IMR-90 (cell line): ENCODE data around the gene ABITRAM. TPM values are rescaled to one million over a fixed set of nuclear protein-coding genes. Genes with fewer than 3 reads are reported as not detected.

Experiments used
- ATAC-seq: fragments of 200-7000 bp; cut with Tn5 transposase; 2 replicates; pipeline ENCODE4 v1.9.1; 2020; ENCODE audit warnings: low read depth, mild to moderate bottlenecking, moderate library complexity
- BruUV-seq: library from RNA; stranded (reverse); fragments of 400-500 nt; replicated peaks from 2 replicates; lab custom pipeline; 2021; lab: Mats Ljungman, UMichigan
- CTCF ChIA-PET: fragments of 300-600 bp; formaldehyde crosslinking; extraction: SDS; loops from one replicate; lab custom pipeline; 2021; ENCODE audit warnings: antibody characterized with exemption; lab: Yijun Ruan, JAX
- POLR2A ChIA-PET: fragments of 300-600 bp; sonication (Branson Sonifier 250); formaldehyde crosslinking; loops from one replicate; lab custom pipeline; 2022; ENCODE audit warnings: antibody characterized with exemption; ENCODE audit not compliant: unreplicated experiment; lab: Charles Lee
- DNase-seq: peaks from one replicate; pipeline ENCODE4 v3.0.0; 2013
- H2AFZ ChIP-seq: replicated peaks from 2 replicates; pipeline ENCODE3; 2013; ENCODE audit warnings: low read length, mild to moderate bottlenecking; ENCODE audit not compliant: poor library complexity
- H2AK5ac ChIP-seq: 2 replicates; pipeline ENCODE4 v1.6.1; 2013; ENCODE audit warnings: low read depth, low read length, inconsistent platforms
- H2AK9ac ChIP-seq: replicated peaks from 2 replicates; pipeline ENCODE3; 2013; ENCODE audit warnings: mild to moderate bottlenecking, low read depth, low read length, moderate library complexity; ENCODE audit not compliant: poor library complexity
- H2BK120ac ChIP-seq: 2 replicates; pipeline ENCODE4 v1.6.1; 2013; ENCODE audit warnings: low read depth, low read length, inconsistent platforms
- H2BK15ac ChIP-seq: 3 replicates; pipeline ENCODE4 v1.6.1; 2013; ENCODE audit warnings: low read depth, low read length, inconsistent platforms
- H2BK20ac ChIP-seq: 2 replicates; pipeline ENCODE4 v1.6.1; 2013; ENCODE audit warnings: low read depth, mild to moderate bottlenecking, inconsistent platforms, low read length, moderate library complexity
- H2BK5ac ChIP-seq: 2 replicates; pipeline ENCODE4 v1.6.1; 2013; ENCODE audit warnings: mild to moderate bottlenecking, low read depth, low read length, inconsistent platforms; ENCODE audit not compliant: poor library complexity, severe bottlenecking
- H3K14ac ChIP-seq: replicated peaks from 2 replicates; pipeline ENCODE4 v1.6.1; 2013; ENCODE audit warnings: low read depth, low read length, inconsistent platforms
- H3K18ac ChIP-seq: 2 replicates; pipeline ENCODE4 v1.6.1; 2013; ENCODE audit warnings: low read depth, low read length, control low read depth
- H3K23ac ChIP-seq: 2 replicates; pipeline ENCODE4 v1.6.1; 2013; ENCODE audit warnings: low read depth, low read length, inconsistent platforms
- H3K27ac ChIP-seq: 2 replicates; pipeline ENCODE4 v1.5.1; 2013; ENCODE audit warnings: mild to moderate bottlenecking, control low read depth, low read length; ENCODE audit not compliant: insufficient read depth
- H3K27me3 ChIP-seq: 2 replicates; pipeline ENCODE4 v1.6.1; 2013; ENCODE audit warnings: low read length; ENCODE audit not compliant: control insufficient read depth, insufficient read depth
- H3K36me3 ChIP-seq: 2 replicates; pipeline ENCODE4 v1.6.1; 2013; ENCODE audit warnings: low read length, mixed read lengths; ENCODE audit not compliant: control insufficient read depth, insufficient read depth
- H3K4ac ChIP-seq: 2 replicates; pipeline ENCODE4 v1.6.1; 2013; ENCODE audit warnings: low read depth, low read length, inconsistent platforms
- H3K4me1 ChIP-seq: 2 replicates; pipeline ENCODE4 v1.6.1; 2013; ENCODE audit warnings: low read length, mixed read lengths; ENCODE audit not compliant: control insufficient read depth, insufficient read depth
- H3K4me2 ChIP-seq: 2 replicates; pipeline ENCODE4 v1.6.1; 2013; ENCODE audit warnings: low read depth, mild to moderate bottlenecking, control low read depth, low read length, moderate library complexity
- H3K4me3 ChIP-seq: 2 replicates; pipeline ENCODE4 v1.5.1; 2013; ENCODE audit warnings: low read depth, mild to moderate bottlenecking, control low read depth, low read length, moderate library complexity; ENCODE audit not compliant: insufficient read depth
- H3K56ac ChIP-seq: 2 replicates; pipeline ENCODE4 v1.6.1; 2013; ENCODE audit warnings: low read length, inconsistent platforms; ENCODE audit not compliant: insufficient read depth; ENCODE audit errors: extremely low read depth
- H3K79me1 ChIP-seq, 2 experiments: 2 replicates each; pipeline ENCODE4 v1.6.1; 2013; ENCODE audit warnings: low read length in 2 of 2, inconsistent platforms in 1 of 2, low read depth in 1 of 2
- H3K9ac ChIP-seq: 2 replicates; pipeline ENCODE4 v1.6.1; 2013; ENCODE audit warnings: low read depth, low read length, control low read depth
- H3K9me1 ChIP-seq: 2 replicates; pipeline ENCODE4 v1.6.1; 2013; ENCODE audit warnings: low read length, inconsistent platforms; ENCODE audit not compliant: insufficient read depth
- H3K9me3 ChIP-seq: 2 replicates; pipeline ENCODE4 v1.6.1; 2013; ENCODE audit warnings: low read length; ENCODE audit not compliant: control insufficient read depth, insufficient read depth
- H4K20me1 ChIP-seq: 2 replicates; pipeline ENCODE4 v1.6.1; 2013; ENCODE audit warnings: low read length, inconsistent platforms; ENCODE audit not compliant: insufficient read depth
- H4K5ac ChIP-seq: 2 replicates; pipeline ENCODE4 v1.6.1; 2013; ENCODE audit warnings: mild to moderate bottlenecking, low read depth, low read length, control low read depth
- H4K8ac ChIP-seq, 2 experiments: 2 replicates each; pipeline ENCODE4 v1.6.1; 2013; ENCODE audit warnings: low read depth in 2 of 2, low read length in 2 of 2, control low read depth in 1 of 2, inconsistent platforms in 1 of 2
- H4K91ac ChIP-seq: 2 replicates; pipeline ENCODE4 v1.6.1; 2013; ENCODE audit warnings: low read depth, low read length, inconsistent platforms; ENCODE audit not compliant: insufficient read depth
- BHLHE40 ChIP-seq: fragments of 150-350 bp; IDR thresholded peaks from 2 replicates; pipeline ENCODE4 v1.6.1; 2016; ENCODE audit warnings: mild to moderate bottlenecking, low read depth, low read length
- CEBPB ChIP-seq: IDR thresholded peaks from 2 replicates; pipeline ENCODE4 v1.6.1; 2012; ENCODE audit warnings: low read depth, low read length, improper control_type of control experiment
- CHD1 ChIP-seq: IDR thresholded peaks from 2 replicates; pipeline ENCODE4 v1.6.1; 2012; ENCODE audit warnings: low read depth, low read length, improper control_type of control experiment
- ELK1 ChIP-seq: fragments of 150-350 bp; IDR thresholded peaks from 2 replicates; pipeline ENCODE4 v1.6.1; 2016; ENCODE audit warnings: low read depth, mild to moderate bottlenecking, low read length, moderate library complexity, borderline replicate concordance
- FOS ChIP-seq: fragments of 150-350 bp; IDR thresholded peaks from 2 replicates; pipeline ENCODE4 v1.6.1; 2016; ENCODE audit warnings: low read depth, low read length
- MAFK ChIP-seq: IDR thresholded peaks from 2 replicates; pipeline ENCODE4 v1.6.1; 2012; ENCODE audit warnings: low read depth, low read length, improper control_type of control experiment
- MAZ ChIP-seq: IDR thresholded peaks from 2 replicates; pipeline ENCODE4 v1.6.1; 2012; ENCODE audit warnings: low read depth, mild to moderate bottlenecking, low read length, improper control_type of control experiment, moderate library complexity, borderline replicate concordance
- MXI1 ChIP-seq: IDR thresholded peaks from 2 replicates; pipeline ENCODE4 v1.6.1; 2012; ENCODE audit warnings: low read depth, mild to moderate bottlenecking, low read length, moderate library complexity, borderline replicate concordance
- NFE2L2 ChIP-seq: fragments of 150-350 bp; IDR thresholded peaks from 2 replicates; pipeline ENCODE4 v1.6.1; 2016; ENCODE audit warnings: low read depth, mild to moderate bottlenecking, low read length
- POLR2A ChIP-seq: IDR thresholded peaks from 2 replicates; pipeline ENCODE4 v1.6.1; 2012; ENCODE audit warnings: mild to moderate bottlenecking, low read depth, low read length
- RAD21 ChIP-seq: IDR thresholded peaks from 2 replicates; pipeline ENCODE4 v1.6.1; 2012; ENCODE audit warnings: low read length, improper control_type of control experiment
- RCOR1 ChIP-seq: IDR thresholded peaks from 2 replicates; pipeline ENCODE4 v1.6.1; 2012; ENCODE audit warnings: mild to moderate bottlenecking, low read length, improper control_type of control experiment; ENCODE audit not compliant: insufficient replicate concordance
- RFX5 ChIP-seq: IDR thresholded peaks from 2 replicates; pipeline ENCODE4 v1.8.0; 2012; ENCODE audit warnings: low read depth, mild to moderate bottlenecking, low read length, moderate library complexity
- SMC3 ChIP-seq: fragments of 150-350 bp; IDR thresholded peaks from 2 replicates; pipeline ENCODE4 v1.6.1; 2016; ENCODE audit warnings: low read depth, mild to moderate bottlenecking, antibody characterized with exemption, low read length, moderate library complexity
- USF2 ChIP-seq: fragments of 150-350 bp; IDR thresholded peaks from 2 replicates; pipeline ENCODE4 v1.6.1; 2017; ENCODE audit warnings: mild to moderate bottlenecking, antibody characterized with exemption, low read length, low read depth
- WGBS, 2 experiments: methylation state at CpG; one replicate each; pipeline versions ENCODE4 v1.1.5 to v1.1.7; 2013; ENCODE audit warnings: missing lambda C conversion rate in 2 of 2; ENCODE audit not compliant: insufficient read length in 1 of 2; ENCODE audit errors: extremely low coverage in 2 of 2; 5-methylcytosine and 5-hydroxymethylcytosine counted together
- dilution Hi-C: fragments of 300-500 bp; cut with HindIII; formaldehyde crosslinking; loops from one replicate; pipeline ENCODE4 v1.14.3; 2018; ENCODE audit warnings: low sequenced_read_pairs; ENCODE audit not compliant: unreplicated experiment
- in situ Hi-C: fragments of 300-500 bp; cut with MboI; formaldehyde crosslinking; loops from 3 replicates; pipeline ENCODE4 v1.14.3; 2019; ENCODE audit warnings: low sequenced_read_pairs, inconsistent platforms, mixed read lengths
- intact Hi-C: fragments of 100-400 bp; cut with micrococcal nuclease; formaldehyde crosslinking; loops from 2 replicates; pipeline ENCODE4 v1.10.0; 2022
- polyA plus RNA-seq, 3 experiments: library from polyadenylated mRNA; depleted of rRNA; stranded (reverse); fragments of >200 nt; gene quantifications; 2 replicates each; pipeline ENCODE4 v1.2.3, GENCODE V29; 2012; ENCODE audit warnings: low replicate concordance in 1 of 3
- total RNA-seq: library from RNA; depleted of rRNA; stranded (reverse); fragments of >200 nt; gene quantifications from 2 replicates; pipeline ENCODE4 v1.2.3, GENCODE V29; 2012

ABITRAM gene
- total and polyA plus RNA-seq, 2 of the 4 experiments (the other 2 are of a cell fraction) = 8.6 to 10.3 TPM

GRCh38 chr9:108900176-108900575, 34.0 kb upstream of the ABITRAM start:
- no peak overlapping the region for H3K56ac ChIP-seq
- H3K79me1 ChIP-seq = no peaks in the 10 kb centered on the region
- peaks cover 2% of the 10 kb centered on the region; the same call in 1 of the 2 replicates for H3K9me1 ChIP-seq
- no peaks in the 10 kb centered on the region for H4K20me1 ChIP-seq
- H2AK5ac ChIP-seq = no peak overlapping the region
- TF ChIP-seq BHLHE40 (no peak), NFE2L2 (no peak), MAZ (no peak), RAD21 (no peak), MXI1 (no peak), FOS (no peak), MAFK (no peak), RFX5 (no peak), CEBPB (no peak), POLR2A (no peak), ELK1 (no peak), USF2 (no peak), SMC3 (no peak), CHD1 (no peak), RCOR1 (no peak)
- H3K4ac ChIP-seq = no peak overlapping the region
- H3K4me1 ChIP-seq = no peaks in the 10 kb centered on the region
- dilution Hi-C loops = no loop called here
- no peak overlapping the region for H3K27ac ChIP-seq
- no peak overlapping the region for H3K14ac ChIP-seq
- H3K9ac ChIP-seq = no peak overlapping the region
- H2BK15ac ChIP-seq = no peak overlapping the region
- in situ Hi-C loops = no loop called here
- no peaks in the 10 kb centered on the region for H3K9me3 ChIP-seq
- intact Hi-C loops = no loop called here
- H2BK20ac ChIP-seq = no peak overlapping the region
- ATAC-seq = no peak
- no peak overlapping the region for H3K4me3 ChIP-seq
- no peaks in the 10 kb centered on the region for H3K27me3 ChIP-seq
- no peak overlapping the region for H2AFZ ChIP-seq
- WGBS, 2 experiments = 100% methylated on average over 1 of the region's 5 CpGs; no CpG with 5 or more reads in 1 of the 2 experiments
- no peak for DNase-seq
- POLR2A ChIA-PET = no interaction called here
- H4K5ac ChIP-seq = no peak overlapping the region
- no peak overlapping the region for H2BK120ac ChIP-seq
- no peak overlapping the region for H2BK5ac ChIP-seq
- peaks cover 34% of the 10 kb centered on the region for H3K36me3 ChIP-seq
- H3K23ac ChIP-seq = no peak overlapping the region
- no peak overlapping the region for H3K18ac ChIP-seq
- no peak overlapping the region for H4K8ac ChIP-seq
- H4K91ac ChIP-seq = no peak overlapping the region
- BruUV-seq = no TSS peak
- CTCF ChIA-PET = interaction anchor here (0.6 to 1.1 kb wide), 3 partner anchors 16 to 1017 kb away, joined by 3 to 5 read pairs (median 3); no protein-coding TSS in a partner anchor
- H2AK9ac ChIP-seq = no peak overlapping the region
- H3K4me2 ChIP-seq = no peak overlapping the region
